HG03196 (cell line): ENCODE results near the gene LSM10.

Experiments used
- ATAC-seq: cut with Tn5 transposase; IDR thresholded peaks from one replicate; pipeline ENCODE4 v1.9.1; 2021; ENCODE audit not compliant: unreplicated experiment

LSM10 gene

DNA sequence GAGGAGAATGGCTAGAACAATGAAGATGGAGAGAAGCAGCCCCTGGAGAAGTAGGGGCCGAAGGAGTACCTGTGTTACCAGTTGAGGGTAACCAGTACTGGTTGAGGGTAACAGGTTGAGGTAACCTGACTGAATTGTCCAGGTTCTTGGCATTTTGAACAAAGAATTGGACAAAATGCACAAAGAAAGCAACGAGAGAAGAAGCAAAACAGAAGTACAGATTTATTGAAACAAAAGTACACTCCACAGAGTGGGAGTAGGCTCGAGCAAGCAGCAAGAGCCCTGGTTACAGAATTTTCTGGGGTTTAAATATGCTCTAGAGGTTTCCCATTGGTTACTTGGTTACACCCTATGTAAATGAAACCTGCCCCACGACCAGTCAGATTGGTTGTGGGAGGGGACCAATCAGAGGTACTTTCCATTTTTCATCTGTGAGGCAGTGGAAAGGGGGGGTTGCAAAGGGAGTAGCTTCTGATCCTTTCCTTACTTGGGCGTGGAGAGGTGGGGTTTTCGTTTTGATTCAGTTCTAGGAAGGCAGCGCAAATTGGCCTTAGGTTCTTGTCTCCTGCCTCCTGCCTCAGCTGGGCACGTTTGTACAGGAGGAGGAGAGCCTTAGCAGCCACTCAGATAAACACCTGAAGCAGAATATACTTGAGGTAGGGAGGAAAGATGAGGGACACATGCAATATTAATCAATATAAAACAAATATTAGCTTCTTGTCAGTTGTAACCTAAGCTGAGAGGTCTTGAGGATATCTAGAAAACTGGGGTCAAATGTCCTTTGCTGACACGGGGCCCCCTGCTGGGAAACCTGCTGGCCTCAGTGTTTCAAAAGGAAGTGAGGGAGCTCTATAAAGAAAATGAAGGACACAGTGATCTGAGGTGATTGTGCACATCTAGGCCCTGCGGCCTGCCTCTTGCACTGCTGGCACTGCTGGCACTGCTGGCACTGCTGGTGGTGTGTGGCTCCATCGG is 14.3 kb upstream of the LSM10 start:
- no peak for ATAC-seq

DNA sequence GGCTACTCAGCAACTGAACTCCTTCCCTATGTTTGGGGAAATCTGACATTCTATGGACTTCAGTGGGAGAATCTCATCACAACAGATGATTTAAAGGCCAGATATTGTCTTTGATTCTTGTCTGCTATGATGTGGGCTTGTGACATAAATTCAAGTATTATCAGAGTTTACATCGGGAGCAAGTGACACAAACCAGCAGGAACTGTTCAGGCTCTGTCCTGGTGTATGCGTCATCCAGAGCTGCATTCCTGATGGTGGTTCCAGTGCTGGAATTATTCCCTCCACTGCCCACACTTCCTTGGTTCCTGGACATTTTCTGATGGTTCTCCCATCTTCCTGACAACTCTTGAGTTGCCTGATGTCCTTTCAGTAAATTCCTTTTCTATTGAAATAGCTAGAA is 10.8 kb upstream of the LSM10 start:
- ATAC-seq, result no peak

DNA sequence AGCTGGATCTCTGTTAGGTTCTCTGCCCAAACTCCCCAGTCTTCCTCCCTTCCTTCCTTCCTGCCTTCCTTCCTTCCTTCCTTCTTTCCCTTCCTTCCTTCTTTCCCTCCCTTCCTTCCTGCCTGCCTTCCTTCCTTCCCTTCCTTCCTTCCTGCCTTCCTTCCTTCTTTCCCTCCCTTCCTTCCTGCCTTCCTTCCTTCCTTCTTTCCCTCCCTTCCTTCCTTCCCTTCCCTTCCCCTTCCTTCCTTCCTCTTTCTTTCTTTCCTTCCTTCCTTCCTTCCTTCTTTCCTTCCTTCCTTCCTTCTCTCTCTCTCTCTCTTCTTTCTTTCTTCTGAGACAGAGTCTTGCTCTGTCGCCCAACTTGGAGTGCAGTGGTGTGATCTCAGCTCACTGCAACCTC is 8.7 kb upstream of the LSM10 start:
- ATAC-seq, result no peak

DNA sequence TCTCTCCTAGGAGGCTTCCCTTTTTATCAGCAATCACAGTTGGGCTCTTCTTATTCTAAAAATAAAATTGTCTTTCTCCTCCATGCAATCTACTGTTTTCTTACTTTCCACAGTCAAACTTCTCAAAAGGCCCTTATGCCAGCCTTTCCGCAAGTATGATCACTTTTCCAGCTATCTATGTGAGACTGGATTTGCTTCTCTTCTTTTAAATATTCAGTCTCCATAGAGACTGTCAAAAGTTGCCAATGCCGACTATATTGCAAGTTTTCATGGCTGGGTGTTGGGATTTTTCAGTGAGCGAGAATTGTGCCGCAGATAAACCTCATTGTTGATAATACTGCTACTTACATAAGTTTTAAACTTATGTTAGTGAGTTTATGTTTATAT is 4.8 kb upstream of the LSM10 start:
- no peak for ATAC-seq

DNA sequence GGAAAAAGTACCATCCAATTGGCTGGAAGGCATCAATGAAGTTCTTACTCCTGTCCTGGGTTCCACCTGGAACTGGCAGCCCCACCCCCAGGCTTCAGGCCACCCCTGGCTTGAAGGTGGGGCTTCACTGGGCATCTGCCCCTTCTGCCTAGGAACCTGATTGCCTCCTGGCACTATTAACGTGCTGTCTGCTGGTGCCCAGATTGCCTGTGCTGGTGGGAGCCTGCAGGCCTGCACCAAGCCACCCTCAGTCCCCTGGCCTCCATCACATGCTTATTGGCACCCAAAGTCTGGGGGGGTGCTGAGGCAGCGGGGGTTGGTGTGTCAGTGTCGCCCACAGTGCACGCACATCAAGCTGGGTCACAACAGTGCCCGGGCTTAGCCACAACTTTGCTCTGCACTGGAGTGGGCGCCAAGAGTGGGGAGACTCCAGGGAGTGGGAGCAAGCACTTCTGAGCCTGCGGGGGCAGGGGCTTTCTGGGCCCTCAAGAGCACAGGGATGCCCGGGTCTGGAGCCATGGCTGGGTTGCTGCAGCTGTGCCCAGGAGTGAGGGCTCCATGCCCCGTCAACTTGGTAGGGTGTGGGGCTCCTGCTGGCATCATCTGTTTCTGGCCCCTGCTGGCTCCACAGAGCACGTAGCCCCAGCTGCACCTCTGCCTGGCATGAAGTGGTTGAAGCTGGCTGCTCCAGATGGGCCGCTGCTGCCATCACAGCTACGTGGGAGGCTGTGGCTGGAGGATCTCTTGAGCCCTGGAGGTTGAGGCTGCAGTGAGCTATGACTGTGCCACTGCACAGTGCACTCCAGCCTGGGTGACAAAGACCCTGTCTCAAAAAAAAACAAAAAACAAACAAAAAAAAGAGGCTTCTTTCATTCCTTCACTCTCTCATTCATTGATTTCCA is 4.1 kb upstream of the LSM10 start:
- no peak for ATAC-seq

DNA sequence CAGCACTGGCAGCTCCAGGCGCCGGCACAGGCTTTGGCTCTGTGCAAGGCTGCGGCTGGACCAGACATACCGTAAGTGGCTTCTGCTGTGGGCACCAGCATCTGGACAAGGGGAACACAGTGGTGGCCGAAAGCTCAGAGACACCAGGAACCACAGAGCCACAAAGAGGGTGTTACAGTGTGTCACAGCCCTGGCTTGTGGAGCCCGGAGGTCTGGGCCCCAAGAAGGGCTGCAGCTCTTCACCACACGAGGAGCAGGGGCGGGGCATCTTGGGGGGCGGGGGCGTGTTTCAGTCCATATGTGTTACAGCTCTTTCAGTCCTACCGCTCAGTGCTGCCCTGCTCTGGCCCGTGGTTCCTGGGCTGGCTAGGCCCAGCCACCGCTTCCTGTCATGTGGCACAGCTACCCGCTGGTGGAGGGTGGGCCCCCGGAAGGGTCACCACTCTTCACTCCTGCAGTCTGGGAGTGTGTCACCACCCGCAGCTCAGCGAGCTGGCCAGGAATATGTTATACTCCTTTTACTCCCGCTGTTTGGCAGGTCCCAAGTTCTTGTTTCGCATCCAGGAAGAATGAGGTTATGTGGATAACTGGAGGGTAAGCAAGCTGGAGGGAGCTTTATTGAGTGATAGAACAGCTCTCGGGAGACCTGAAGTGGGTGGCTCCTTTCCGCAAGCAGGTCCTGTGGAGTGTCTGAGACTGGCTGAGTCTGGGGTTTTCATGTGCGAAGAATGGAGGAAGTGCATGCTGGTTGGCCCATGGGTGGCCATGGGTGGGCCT is 3.3 kb upstream of the LSM10 start:
- no peak for ATAC-seq

DNA sequence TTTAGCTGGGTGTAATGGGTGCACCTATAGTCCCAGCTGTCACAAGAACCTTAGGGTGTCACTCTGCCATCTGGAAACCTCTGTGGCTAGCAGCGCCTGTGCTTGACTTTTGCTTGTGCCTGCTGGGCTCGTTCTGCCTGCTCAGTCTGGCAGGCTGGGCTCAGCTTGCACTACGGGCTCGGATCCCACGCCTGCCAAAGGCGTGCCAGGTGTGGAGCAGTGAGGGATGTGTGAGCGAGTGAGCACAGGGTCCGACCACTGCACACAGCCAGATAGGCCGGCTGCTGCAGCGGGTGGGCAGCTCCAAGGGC is 2.8 kb upstream of the LSM10 start:
- no peak for ATAC-seq

DNA sequence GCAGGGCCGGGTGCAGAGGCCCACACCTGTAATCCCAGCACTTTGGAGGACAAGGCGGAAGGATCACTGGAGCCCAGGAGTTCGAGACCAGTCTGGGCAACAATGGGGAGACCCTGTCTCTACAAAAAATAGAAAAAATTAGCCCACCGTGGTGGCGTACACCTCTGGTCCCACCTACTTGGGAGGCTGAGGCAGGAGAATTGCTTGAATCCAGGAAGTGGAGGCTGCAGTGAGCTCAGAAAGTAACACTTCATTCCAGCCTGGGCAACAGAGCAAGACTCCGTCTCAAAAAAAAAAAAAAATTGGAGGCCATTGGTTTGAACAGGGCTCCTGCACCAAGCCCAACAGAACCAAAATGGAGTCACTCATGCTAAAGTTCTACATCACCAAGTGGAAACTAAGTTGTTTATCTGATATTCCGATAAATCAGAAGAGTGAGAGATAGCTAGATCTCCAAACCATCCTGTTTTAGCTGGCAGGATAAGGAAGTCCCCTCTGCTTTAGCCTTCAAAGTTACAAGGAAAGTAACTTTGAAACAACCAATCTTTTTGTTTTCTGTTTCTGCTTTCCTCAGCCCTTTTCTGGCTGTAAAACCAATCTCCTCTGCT is 766 bp upstream of the LSM10 start:
- no peak for ATAC-seq

DNA sequence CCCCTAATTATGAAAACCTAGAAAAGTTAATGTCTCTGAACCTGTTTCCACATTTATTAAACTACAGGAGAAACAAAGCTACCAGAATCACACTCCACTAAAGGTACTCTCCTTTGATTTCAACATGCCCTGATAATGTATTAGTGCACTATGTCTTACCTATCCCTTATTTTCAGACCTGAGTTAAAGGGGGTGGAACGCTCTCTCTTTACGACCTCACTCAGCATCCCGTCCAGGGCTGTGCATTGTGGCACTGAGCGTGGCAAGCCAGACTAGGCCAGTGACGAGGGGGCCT is 678 bp downstream of the LSM10 start:
- ATAC-seq, result no peak

DNA sequence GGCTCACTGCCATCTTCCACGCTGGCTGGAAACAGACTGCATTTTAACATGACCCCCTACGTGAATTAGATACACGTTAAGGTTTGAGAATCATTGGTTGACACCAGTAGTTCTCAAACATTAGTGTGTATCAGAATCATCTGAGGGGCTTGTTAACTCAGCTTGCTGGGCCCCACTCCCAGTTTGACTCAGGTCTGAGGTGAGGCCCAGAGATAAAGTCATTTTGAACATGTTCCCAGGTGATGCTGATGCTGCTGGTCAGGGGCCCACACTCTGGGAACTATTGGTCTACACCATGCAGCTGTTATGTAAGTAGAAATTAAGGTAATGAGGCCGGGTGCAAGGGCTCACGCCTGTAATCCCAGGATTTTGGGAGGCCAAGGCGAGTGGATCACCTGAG is 1.3 kb downstream of the LSM10 start:
- no peak for ATAC-seq

DNA sequence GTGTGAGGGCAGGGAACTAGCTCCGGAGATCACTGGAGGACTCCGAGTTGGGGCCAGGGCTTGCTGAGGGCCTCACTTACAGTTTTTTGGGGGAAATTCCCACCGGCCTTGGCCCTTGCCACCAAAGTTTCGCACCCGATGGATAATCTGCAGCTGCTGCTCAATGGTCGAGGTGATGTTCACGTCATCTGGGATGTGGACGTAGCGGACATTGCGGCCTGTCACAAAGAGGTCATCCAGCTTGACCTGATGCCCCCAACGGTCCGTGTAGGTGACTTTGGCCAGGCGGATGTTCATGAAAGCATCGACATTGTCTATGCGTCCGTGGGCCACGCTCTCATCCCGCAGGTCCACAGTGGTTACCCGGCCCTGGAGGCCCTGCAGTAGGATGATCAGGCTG is 4.0 kb downstream of the LSM10 start:
- ATAC-seq, result no peak

DNA sequence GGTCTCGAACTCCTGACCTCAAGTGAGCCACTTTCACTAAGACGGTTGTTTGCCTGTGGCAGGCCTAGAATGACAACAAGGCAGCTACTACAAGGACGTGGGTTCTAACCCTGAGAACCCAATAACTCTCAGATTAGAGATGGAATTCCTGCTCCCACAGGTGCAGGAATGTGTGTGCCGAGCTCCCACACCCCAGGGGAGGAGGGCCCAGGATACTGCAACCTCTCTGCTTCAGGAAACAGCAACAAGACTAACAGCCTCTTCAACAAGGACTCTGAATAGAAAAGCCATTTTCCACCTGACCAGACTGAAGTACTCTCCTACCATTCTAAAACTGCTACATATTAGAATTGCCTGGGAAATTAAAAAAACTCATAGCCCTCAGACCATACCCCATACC is 4.9 kb downstream of the LSM10 start:
- no peak for ATAC-seq

DNA sequence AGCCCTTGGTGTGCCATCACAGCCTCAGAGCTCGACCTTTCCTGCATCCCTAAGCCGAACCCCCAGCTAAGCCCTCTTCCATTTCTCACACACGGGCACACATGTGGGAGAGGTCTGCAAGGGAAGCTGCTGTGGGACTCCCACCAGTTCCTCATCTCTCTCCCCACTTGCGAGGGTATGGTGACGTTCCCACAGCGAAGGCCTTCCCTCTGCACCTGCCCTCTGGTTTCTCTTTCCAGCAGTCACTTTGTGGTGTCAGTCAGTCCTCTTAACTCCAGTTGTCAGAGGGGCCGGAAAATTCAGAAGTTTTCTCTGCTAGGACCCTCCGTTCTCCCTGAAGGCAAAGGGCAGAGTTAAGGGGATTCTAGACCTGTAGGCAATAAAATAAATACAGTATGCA is 6.4 kb downstream of the LSM10 start:
- no peak for ATAC-seq

DNA sequence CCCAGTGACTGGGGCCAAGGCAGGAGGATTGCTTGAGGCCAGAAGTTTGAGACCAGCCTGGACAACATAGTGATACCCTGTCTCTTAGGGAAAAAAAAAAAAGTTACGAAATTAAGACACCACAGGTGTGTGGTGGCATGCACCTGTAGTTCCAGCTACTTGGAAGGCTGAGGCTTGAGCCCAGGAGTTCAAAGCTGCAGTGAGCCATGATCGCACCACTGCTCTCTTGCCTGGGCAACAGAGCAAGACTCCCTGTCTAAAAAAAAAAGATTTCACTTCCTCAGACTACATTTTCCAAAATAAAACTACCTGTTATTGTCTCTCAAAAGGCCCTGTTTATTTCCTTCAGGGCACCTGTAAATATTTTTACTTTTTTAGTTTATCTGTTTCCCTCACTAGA is 7.3 kb downstream of the LSM10 start:
- no peak for ATAC-seq

DNA sequence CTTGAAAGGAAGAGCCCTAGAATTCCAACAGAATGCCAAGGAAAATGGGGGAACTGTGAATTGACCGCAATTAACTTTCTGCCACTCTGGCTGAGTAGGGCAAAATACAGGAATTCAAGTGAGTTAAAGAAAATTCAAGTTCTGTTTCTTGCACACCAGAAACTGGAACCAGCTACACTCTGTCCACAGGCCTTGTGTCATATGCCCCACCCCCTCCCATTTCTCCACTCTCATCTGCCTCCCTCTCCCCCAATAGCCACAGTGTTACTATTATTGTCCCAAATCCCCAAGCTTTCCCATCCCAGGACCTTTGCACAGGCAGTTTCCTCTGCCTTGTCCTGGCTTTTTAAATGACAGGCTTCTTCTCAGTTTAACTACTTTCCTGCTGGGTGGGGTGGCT is 7.7 kb downstream of the LSM10 start:
- no peak for ATAC-seq

DNA sequence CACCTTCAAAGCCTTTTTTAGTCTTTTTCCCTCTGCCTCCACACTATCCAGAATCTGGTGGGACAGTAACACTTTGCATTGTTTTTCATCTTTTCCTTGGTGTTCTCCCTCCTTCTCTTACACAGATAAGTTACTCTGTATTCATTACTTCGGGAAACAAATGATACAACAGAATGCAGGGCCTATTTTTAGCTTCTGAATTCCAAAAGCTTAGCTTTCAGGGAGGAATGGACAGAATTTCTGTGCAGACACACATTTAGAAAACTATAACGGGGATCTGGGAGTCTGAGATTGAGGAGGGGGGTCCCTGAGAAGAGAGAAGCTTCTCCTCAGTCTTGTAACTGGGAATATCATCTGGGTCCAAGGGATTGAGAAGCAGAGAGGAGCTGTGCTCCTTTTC is 8.4 kb downstream of the LSM10 start:
- ATAC-seq, result no peak

DNA sequence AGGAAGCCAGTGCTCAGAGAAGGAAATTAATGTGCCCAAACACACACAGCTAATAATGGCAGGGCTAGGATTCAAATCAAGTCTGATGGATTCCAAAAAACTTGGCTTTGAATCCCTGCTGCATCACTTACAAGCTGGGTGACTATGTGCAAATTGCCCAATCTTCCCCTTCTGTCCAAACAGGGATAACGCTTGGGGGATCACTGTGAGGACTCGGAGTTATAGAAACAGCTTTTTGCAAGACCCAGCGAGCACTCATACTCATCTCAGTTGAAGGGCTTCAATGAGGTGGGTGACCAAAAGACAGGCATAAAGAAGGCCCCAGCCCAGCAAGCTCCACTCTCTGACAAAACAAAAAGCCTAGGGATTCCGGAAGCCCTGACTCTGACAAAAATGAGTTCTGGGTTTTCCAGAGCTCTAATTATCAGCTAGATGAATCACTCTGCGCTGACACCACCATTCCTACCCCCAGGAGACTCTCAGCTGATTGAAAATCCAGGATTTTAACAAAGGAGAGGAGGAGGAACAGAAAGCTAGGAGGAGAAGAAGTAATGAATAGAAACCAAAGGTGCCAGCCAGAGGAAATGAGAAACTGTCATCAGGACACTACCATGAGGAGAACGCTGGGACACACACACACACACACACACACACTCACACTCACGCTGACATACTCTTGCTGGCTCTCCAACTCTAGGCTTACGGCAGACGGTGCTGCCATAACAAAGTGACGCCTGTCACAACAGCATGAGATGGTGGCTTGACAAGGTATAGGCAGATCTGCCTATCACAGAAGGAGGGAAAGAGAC is 10.4 kb downstream of the LSM10 start:
- ATAC-seq, result no peak

DNA sequence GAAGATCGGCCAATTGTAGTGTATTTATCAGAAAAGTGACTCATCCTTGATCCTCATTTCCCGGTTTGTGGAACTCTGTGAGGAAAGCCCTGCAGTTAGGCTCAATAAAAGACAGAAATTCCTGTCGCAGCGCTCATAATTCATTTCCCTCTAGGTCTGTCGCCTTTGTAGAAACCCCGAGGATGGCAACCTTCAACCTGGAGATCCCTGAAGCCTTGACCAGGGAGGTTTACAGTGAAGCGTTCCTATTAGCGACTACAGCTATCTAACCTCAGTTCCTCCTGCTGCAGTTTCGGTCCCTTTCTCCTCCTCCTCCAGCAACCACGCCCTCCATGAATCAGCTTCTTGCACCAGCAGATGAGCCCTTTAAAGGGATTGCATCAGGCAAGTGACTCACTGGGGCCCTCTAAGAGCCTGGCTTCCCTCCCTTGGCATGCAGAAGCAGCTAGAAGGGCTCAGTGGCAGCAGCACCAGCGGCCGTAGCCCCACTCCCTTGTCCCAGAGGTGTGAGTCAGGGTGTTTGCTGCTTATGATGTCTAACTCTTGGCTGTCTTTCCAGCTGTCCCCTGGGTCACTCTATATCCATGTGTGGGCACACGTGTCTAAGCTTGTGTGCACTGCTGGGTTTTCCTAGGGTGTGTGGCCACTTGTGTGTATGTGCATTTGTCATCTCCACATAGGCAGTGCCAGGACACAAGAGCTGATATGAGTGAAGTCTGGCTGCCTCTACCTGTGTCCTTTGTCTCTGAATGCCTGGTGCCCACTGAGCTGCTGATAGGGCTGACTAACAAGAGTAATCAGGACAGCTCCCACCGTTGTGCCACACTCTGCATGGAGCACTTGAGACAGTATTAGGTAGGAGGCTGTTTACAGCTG is 11.2 kb downstream of the LSM10 start:
- peak; percentile 53 for ATAC-seq
